HG03175 (cell line): ENCODE results near the gene NTN4.
"Not testable (repeated sequence)": the region's sequence is repeated elsewhere in the genome, so short reads cannot be mapped to it uniquely, and the experiment has no call there.

Experiments used
- ATAC-seq: cut with Tn5 transposase; IDR thresholded peaks from one replicate; pipeline ENCODE4 v1.9.1; 2021; ENCODE audit warnings: mild to moderate bottlenecking, moderate library complexity; ENCODE audit not compliant: unreplicated experiment

NTN4 gene

DNA sequence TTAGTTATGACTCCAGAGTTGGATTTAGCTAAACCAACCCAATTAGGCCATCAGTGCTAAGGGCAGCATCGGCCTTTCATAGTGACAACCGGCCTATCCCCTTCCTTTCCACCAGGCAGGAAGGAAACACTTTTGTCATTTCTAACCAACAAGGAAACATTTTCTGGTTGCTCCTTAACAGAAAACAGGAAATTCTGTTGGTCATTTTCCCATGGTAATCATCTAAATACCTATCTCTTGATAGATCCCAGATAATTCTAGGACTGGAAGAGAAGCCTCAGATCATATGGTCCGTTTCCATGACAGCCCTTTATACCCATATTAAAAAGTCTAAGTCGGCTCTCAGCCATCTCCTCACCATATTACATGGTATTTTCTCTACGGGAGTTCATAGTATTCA lies 160.1 kb downstream of the NTN4 start:
- ATAC-seq: no peak

DNA sequence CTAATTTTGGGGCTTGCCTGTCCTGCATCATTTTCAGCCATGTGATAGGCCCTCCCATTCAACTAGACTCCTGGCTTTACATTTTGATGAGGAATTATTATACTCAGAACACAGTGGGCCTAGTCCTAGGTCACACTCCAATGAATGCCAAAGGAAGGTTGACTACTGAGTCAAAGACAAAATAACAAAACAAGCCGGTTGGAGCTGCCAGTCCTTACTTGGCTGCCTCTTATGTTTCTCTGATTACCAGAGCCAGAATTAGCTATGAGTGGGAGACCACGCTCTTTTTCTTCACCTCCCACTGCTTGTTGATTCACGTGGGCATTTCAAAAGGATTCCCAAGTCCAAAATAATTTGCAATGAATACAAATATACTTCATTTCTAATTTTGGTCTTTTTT lies 161.2 kb downstream of the NTN4 start:
- ATAC-seq: no peak

DNA sequence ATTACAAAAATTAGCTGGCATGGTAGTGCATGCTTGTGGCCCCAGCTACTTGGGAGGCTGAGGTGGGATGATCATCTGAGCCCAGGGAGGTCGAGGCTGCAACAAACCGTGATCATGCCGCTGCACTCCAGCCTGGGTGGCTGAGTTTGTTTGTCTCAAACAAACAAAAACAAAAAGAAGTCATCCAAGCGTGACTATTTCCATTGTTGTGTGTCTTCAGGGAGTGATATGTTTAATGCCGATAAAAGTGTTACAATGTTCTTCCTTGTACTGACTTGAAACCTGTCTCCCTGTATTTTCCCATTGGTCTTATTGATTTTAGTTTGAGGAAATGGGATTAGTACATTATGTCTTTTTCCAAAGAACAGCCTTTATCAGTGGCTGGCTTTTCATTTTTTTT lies 163.7 kb downstream of the NTN4 start:
- ATAC-seq: no peak

DNA sequence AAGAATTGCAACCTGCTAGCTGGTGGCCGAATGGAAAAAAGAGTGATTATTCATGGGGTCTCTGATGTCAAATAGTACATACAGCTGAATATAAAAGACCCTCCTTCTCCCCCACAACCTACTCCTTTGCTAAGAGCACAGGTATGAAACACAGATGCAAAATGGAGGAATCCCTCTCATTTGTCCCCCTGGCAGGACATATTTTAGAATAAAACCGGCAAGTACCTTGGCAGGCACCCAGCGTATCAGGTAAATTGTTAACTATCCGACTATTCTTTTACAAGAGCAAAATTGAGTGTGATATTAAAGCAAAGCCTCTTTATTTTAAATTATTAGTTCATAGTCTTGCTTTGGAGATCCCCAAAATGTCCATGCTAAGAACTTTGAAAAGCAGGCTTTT lies 165.6 kb downstream of the NTN4 start:
- ATAC-seq: no peak

DNA sequence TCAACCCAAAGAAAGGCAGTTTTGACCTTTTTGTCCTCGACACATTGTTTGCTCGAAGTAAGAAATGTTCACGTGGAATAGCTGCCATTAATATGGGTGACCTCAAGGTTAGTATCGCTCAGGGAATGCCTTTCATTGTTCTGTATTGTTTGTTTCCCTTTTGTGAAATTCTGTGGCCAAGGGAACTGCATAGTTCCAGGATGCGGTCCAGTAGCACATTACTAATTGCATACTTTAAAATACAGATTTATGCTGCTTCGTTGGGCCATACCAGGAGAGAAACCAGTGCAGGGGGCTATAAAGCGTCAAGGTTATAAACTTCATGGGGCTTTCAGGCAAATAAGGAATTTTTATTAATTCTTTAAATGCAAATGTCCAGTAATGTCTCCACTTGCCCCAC lies 166.0 kb downstream of the NTN4 start:
- no peak for ATAC-seq

DNA sequence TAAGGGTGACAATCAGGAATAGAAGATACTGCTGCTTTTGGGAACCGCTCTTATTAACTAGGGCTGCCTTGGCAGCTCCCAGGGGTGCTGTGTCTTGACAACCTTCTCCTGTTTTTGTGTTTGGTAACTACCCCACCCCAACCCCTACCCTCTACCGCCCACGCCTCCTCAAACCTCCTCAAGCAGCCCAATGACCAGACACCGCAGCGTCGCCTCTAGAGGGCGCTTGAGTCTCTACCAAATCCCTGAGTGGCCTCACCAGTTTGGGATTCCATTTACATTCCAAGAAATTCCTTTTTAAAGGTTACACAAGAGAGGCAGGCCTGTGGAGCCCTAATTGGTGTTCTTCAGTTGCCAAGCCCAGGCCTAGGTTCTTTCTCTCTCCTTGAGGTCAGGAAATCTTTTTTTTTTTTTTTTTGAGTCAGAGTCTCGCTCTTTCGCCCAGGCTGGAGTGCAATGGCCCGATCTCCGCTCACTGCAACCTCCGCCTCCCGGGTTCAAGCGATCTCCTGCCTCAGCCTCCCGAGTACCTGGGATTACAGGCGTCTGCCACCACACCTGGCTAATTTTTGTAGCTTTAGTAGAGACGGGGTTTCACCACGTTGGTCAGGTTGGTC lies 166.9 kb downstream of the NTN4 start:
- ATAC-seq: no peak

DNA sequence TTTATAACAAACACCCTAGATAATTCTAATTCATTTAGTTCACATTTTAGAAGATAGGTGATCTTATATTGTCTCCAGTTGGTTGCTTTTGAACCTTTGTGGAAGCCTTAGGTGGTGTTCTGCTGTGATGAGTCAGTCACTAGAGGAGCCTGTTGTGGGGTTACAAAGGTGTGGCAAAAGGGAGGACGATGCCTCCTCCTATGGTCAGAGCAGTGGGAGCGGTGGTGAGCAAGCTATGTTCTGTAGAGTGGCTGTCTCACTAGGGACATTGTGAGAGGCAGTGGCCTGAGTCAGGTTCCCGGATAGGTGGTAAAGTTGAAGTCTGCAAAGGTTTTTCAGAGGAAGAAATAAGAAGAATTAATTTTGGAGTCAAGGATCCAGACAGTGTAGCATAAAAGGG lies 167.7 kb downstream of the NTN4 start:
- ATAC-seq: no peak

DNA sequence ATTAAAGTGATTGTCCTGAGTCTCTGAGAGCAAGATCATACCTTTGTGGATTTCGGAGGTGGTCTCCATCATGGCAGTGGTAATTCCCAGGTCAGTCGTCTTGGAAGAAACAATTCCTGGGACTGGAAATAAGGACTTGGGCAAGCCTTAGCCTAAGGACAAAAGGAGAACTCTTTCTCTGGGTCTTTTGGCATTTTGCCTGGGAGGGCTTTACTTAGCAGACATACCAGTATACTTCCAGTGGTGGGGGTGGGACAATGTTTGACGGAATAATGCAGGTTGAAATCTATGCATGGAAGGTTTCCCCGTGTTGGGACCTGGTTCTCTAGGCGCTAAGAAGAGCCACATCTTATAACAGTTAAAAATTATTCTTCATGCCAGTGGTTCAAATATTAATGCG lies 168.8 kb downstream of the NTN4 start:
- ATAC-seq: no peak

DNA sequence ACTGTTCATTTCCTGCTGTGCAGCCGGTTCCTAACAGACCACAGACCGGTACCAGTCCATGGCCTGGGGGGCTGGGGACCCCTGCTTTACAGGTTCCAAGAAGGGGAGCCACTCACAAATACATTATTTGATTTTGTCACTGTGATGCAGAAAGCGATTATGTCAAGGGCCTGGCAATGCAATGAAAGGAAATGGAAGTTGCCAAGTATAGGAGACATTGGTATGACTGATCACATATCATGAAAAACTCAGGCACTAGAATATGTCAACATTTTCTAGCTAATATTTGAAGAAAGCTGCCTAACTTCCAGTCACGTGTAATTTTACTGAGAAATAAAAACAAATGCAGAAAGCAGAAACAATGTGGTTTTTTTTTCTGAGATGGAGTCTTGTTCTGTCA lies 170.4 kb downstream of the NTN4 start:
- no peak for ATAC-seq

DNA sequence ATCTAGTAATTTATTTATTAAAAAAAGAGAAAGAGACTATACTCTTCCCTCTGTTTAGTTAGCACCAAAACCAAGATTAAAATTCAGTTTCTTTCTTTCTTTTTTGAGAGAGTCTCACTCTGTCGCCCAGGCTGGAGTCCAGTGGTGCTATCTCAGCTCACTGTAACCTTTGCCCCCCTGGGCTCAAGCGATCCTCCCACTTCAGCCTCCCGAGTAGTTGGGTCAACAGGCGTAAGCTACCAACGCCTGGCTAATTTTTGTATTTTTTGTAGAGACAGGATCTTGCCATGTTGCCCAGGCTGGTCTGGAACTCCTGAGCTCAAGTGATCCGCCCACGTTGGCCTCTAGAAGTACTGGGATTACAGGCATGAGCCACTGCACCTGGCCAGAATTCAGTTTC lies 174.1 kb downstream of the NTN4 start:
- not testable (repeated sequence) for ATAC-seq

DNA sequence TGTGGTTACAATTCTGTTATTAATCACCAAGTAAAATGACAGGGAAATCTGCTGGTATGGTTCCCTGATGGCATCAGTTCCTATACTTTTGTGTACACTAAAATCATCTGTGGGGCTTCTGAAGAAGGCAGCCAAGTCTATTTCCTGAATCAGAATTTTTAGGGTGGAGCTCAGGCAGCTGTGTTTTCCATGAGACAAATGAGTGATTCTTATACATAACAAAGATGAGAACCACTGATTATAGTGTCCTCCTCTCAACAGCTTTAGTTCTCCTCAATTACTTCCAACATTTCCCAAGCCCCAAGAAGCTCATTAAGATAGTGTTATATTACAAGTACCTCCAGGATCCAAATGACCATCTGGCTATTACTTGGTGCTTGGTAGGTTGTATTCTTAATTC lies 174.8 kb downstream of the NTN4 start:
- ATAC-seq: no peak

DNA sequence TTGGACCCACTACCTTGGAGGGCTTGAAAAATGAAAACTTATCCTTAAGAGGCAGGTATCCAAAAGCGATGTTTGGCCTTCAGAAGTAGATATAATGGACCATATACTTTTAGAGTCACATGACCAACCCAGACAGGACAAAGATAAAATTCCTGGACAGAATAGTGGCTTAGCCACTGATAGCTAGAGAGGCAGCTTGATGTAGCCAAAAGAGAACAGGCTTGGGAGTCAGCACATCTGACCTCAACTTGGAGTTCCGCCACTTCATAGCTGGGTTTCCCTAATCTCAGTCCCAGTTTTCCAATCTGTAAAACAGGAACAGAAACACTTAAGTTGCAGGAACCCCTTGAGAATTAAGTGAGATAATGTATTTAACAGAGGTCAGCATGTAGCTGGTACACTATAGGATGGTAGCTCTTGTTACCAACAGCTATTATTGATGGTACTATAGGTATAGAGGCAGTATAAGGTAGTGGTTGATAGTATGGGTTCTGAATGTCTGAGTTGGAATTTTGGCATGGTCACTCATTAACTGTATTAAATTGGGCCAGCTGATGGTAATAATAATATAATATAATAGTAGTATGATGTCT lies 176.1 kb downstream of the NTN4 start:
- no peak for ATAC-seq

DNA sequence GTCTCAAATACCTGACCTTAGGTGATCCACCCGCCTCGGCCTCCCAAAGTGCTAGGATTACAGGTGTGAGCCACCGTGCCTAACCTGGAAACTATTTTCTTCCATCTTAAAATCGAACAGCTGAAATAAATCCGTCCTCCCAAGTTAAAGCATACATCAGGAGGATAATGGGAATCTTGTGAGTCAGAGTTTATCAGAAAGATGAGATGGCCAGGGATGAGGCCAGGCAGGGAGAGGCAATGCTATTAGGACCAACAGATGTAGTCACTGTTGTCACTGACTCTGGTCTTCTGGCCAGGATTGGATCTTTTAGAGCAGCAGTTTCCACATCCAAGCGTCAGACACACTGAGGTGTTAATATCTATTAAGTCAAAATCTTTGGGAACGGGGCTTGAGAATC lies 177.5 kb downstream of the NTN4 start:
- ATAC-seq: no peak

DNA sequence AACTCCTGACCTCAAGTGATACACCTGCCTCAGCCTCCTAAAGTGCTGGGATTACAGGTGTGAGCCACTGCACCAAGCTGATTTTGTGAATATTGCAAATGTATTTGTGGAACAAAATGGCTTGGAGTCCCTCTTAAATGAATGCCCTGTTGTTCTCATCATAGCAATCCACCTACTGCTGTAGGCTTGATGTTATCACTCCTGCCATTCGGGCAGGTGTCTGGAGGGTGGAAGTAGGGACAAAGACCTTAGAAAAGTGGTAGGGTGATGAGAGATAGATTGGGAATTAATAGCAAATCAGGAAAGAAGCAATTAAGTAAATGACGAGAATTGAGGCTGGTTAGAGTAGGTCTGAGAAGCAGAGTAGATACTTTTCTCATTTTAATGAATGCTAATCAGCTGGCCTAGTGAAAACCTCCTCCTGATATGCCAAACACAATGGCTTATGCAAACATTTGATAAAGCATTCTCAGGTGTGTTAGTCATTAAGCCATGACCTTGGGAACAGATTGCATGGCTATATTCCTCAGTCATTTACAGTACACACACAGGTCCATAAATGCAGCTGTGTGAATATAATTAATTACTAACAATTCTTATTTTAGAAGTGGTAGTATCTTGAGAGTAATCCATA lies 178.8 kb downstream of the NTN4 start:
- ATAC-seq: no peak

DNA sequence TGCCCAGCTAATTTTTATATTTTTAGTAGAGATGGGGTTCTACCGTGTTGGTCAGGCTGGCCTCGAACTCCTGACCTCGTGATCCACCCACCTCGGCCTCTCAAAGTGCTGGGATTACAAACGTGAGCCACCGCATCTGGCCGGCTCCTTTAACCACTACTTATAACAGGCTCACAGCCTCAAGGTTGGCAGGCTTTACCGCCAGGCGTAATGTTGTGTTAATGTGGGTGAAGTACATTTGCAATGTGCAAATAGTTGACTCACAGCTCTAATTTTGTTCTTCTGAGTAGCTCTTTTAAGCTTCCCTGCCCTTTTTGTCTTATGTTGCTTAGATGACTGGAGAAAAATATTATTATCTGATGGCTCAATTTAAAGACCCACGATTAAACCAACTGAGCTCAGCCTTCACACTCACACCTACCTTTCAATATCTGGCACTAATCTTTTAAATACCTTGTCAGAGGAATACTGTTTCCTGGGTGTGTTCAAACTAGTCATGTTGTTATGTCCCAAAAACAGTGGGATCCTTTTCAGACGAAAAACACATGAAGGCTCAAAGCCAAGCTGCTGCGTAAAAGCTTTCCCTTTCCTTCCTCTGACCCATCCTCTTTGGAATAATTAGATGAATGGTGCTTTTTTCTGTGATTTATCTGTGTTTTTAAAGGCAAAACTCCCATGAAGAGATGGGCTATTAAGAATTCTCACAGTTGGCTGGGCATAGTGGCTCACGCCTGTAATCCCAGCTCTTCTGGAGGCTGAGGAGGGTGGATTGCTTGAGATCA lies 182.1 kb downstream of the NTN4 start:
- ATAC-seq: no peak
